OCI-LY3 (cell line): ENCODE results near the gene TMEM132D.

ENCODE experiments used
- EZH2phosphoT487 ChIP-seq: fragments of 200-600 bp; shearing (Covaris generic); IDR thresholded peaks from 2 replicates; pipeline ENCODE4 v1.6.1; 2018; ENCODE audit warnings: antibody characterized with exemption, mixed run types, low read depth
- TF ChIP-seq, protein P1 (sequence below): fragments of 200-600, 300-600 bp; sonication (generic); IDR thresholded peaks from 2 replicates; pipeline ENCODE4 v1.5.1; 2014; ENCODE audit warnings: antibody characterized with exemption, low read length, low read depth

- no peak for TF ChIP-seq EZH2phosphoT487
- TF ChIP-seq, protein P1, sequence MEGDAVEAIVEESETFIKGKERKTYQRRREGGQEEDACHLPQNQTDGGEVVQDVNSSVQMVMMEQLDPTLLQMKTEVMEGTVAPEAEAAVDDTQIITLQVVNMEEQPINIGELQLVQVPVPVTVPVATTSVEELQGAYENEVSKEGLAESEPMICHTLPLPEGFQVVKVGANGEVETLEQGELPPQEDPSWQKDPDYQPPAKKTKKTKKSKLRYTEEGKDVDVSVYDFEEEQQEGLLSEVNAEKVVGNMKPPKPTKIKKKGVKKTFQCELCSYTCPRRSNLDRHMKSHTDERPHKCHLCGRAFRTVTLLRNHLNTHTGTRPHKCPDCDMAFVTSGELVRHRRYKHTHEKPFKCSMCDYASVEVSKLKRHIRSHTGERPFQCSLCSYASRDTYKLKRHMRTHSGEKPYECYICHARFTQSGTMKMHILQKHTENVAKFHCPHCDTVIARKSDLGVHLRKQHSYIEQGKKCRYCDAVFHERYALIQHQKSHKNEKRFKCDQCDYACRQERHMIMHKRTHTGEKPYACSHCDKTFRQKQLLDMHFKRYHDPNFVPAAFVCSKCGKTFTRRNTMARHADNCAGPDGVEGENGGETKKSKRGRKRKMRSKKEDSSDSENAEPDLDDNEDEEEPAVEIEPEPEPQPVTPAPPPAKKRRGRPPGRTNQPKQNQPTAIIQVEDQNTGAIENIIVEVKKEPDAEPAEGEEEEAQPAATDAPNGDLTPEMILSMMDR = no peak
These were observed 436.5 kb downstream of the TMEM132D start for GRCh38 chr12:129467289-129467688.
